Myocyte (in vitro differentiated cells): ENCODE measurements around the gene MYO5A. TPM values are rescaled to one million over a fixed set of nuclear protein-coding genes. Genes with fewer than 3 reads are reported as not detected.
"Not testable (repeated sequence)": the region's sequence is repeated elsewhere in the genome, so short reads cannot be mapped to it uniquely, and the experiment has no call there.

Experiments
- DNase-seq: peaks from one replicate; pipeline ENCODE4 v3.0.0-alpha.2; 2012; ENCODE audit warnings: low read depth
- polyA plus RNA-seq: library from polyadenylated mRNA; unstranded; fragments of >200 nt; gene quantifications from one replicate; pipeline ENCODE4 v1.2.1, GENCODE V29; 2012; ENCODE audit warnings: missing spikeins
- total RNA-seq: library from RNA; depleted of rRNA; stranded (reverse); fragments of >200 nt; gene quantifications from 2 replicates; pipeline ENCODE4 v1.2.3, GENCODE V29; 2014

Gene MYO5A
- total RNA-seq: 27.0 and 30.1 TPM in 2 replicates
- polyA plus RNA-seq: 13.9 TPM

GRCh38 chr15:52528564-52529340 is at the start of gene MYO5A:
MYO5A (minus strand) TSS chr15:52528880; CDS start chr15:52528806, 74 bp downstream.
- peak; percentile 80 for DNase-seq

- no peak for DNase-seq
Observed at GRCh38 chr15:52576692-52577091, 48.0 kb upstream of the MYO5A start.

- not testable (repeated sequence) for DNase-seq
Observed at GRCh38 chr15:52575573-52575972, 46.9 kb upstream of the MYO5A start.

GRCh38 chr15:52575072-52575471 is 46.4 kb upstream of the MYO5A start:
- no peak for DNase-seq

- not testable (repeated sequence) for DNase-seq
Observed at GRCh38 chr15:52574623-52575022, 45.9 kb upstream of the MYO5A start.

- DNase-seq: peak; percentile 91
Observed at GRCh38 chr15:52568601-52569585, 40.2 kb upstream of the MYO5A start, which contains the start of gene ARPP19. ARPP19 (minus strand) TSS chr15:52569030; CDS start chr15:52568892, 138 bp downstream.

GRCh38 chr15:52567871-52568600 is 39.4 kb upstream of the MYO5A start:
- DNase-seq: peak; percentile 44

- peak; percentile 25 for DNase-seq
Observed at GRCh38 chr15:52566889-52567288, 38.2 kb upstream of the MYO5A start.

GRCh38 chr15:52565417-52566358 is 37.0 kb upstream of the MYO5A start:
- DNase-seq: not testable (repeated sequence)

GRCh38 chr15:52563501-52564060 is 34.9 kb upstream of the MYO5A start:
- DNase-seq: no peak

- no peak for DNase-seq
Observed at GRCh38 chr15:52559575-52559974, 30.9 kb upstream of the MYO5A start.

GRCh38 chr15:52559022-52559421 is 30.3 kb upstream of the MYO5A start:
- DNase-seq: no peak

- peak; percentile 56 for DNase-seq
Observed at GRCh38 chr15:52558196-52558595, 29.5 kb upstream of the MYO5A start.

- DNase-seq: peak; percentile 38
Observed at GRCh38 chr15:52557274-52557641, 28.6 kb upstream of the MYO5A start.

GRCh38 chr15:52556524-52557273 is 28.0 kb upstream of the MYO5A start:
- DNase-seq: no peak

GRCh38 chr15:52552303-52552702 is 23.6 kb upstream of the MYO5A start:
- DNase-seq: no peak

- DNase-seq: no peak
Observed at GRCh38 chr15:52551762-52552161, 23.1 kb upstream of the MYO5A start.

GRCh38 chr15:52551186-52551585 is 22.5 kb upstream of the MYO5A start:
- DNase-seq: not testable (repeated sequence)
